ENCODE results near the gene TMEM18. TPM values are rescaled to one million over a fixed set of nuclear protein-coding genes. Genes with fewer than 3 reads are reported as not detected.

The TMEM18 gene
- total RNA-seq, 4 donors from 2014 or later = 10.6 to 32.7 (median 18.8) TPM

- Histone ChIP-seq H3K36me3 (no peaks in the 10 kb centered on the region), H3K27me3 (peaks cover 4% of the 10 kb centered on the region), H3K27ac (no peak overlapping the region), H3K4me1 (no peaks in the 10 kb centered on the region), H3K4me3 (no peak overlapping the region), H3K9me3 (peaks cover 0 to 18% (median 0%) of the 10 kb centered on the region in 3 donors)
- TF ChIP-seq POLR2AphosphoS5 (IDR thresholded peaks at IDR 0.05) = no peak
- TF ChIP-seq POLR2A (IDR thresholded peaks at IDR 0.05) = no peak
- 84 to 93% methylated on average over 5 to 6 of the region's 45 CpGs for WGBS, 2 donors (ENCODE audit: low coverage in 1 of 2)
- ATAC-seq = no peak
Measured at GRCh38 chr2:621303-622099, 55.7 kb downstream of the TMEM18 start.

- 91 to 95% methylated on average over 6 to 15 of the region's 58 CpGs for WGBS, 2 donors (ENCODE audit: low coverage in 1 of 2)
- H3K27me3 ChIP-seq = peaks cover 4% of the 10 kb centered on the region
- no peak for TF ChIP-seq CTCF (IDR thresholded peaks at IDR 0.05)
- TF ChIP-seq POLR2A (IDR thresholded peaks at IDR 0.05) = no peak
- TF ChIP-seq EP300 (IDR thresholded peaks at IDR 0.05) = no peak
- no peak for TF ChIP-seq POLR2AphosphoS5 (IDR thresholded peaks at IDR 0.05)
- peaks cover 0 to 18% (median 0%) of the 10 kb centered on the region in 3 donors for H3K9me3 ChIP-seq
- no peak for ATAC-seq
- no peak overlapping the region for H3K4me3 ChIP-seq
- H3K27ac ChIP-seq = no peak overlapping the region
- no peaks in the 10 kb centered on the region for H3K4me1 ChIP-seq
- no peaks in the 10 kb centered on the region for H3K36me3 ChIP-seq
Measured at GRCh38 chr2:620471-621302, 56.5 kb downstream of the TMEM18 start.

GRCh38 chr2:620004-620403 lies 57.2 kb downstream of the TMEM18 start:
- Histone ChIP-seq H3K27me3 (peaks cover 4% of the 10 kb centered on the region), H3K4me1 (no peaks in the 10 kb centered on the region), H3K4me3 (no peak overlapping the region), H3K27ac (no peak overlapping the region), H3K9me3 (peaks cover 0 to 18% (median 0%) of the 10 kb centered on the region in 3 donors), H3K36me3 (no peaks in the 10 kb centered on the region)
- 82 to 100% methylated on average over 1 to 10 of the region's 14 CpGs for WGBS, 2 donors (ENCODE audit: low coverage in 1 of 2)
- TF ChIP-seq CTCF (IDR thresholded peaks at IDR 0.05) = no peak
- TF ChIP-seq EP300 (IDR thresholded peaks at IDR 0.05) = no peak
- TF ChIP-seq POLR2A (IDR thresholded peaks at IDR 0.05) = no peak
- no peak for TF ChIP-seq POLR2AphosphoS5 (IDR thresholded peaks at IDR 0.05)
- ATAC-seq = no peak

- peaks cover 4% of the 10 kb centered on the region for H3K27me3 ChIP-seq
- H3K4me3 ChIP-seq = no peak overlapping the region
- no peak for ATAC-seq
- H3K36me3 ChIP-seq = no peaks in the 10 kb centered on the region
- TF ChIP-seq POLR2A (IDR thresholded peaks at IDR 0.05) (no peak), CTCF (IDR thresholded peaks at IDR 0.05) (no peak), EP300 (IDR thresholded peaks at IDR 0.05) (no peak), POLR2AphosphoS5 (IDR thresholded peaks at IDR 0.05) (no peak)
- peaks cover 0 to 18% (median 0%) of the 10 kb centered on the region in 3 donors for H3K9me3 ChIP-seq
- no peaks in the 10 kb centered on the region for H3K4me1 ChIP-seq
- no peak overlapping the region for H3K27ac ChIP-seq
- 89 to 100% methylated on average over 1 to 3 of the region's 6 CpGs for WGBS, 2 donors (ENCODE audit: low coverage in 1 of 2)
Measured at GRCh38 chr2:618422-618990, 58.7 kb downstream of the TMEM18 start.

GRCh38 chr2:618005-618404 lies 59.2 kb downstream of the TMEM18 start:
- Histone ChIP-seq H3K9me3 (peaks cover 0 to 18% (median 0%) of the 10 kb centered on the region in 3 donors), H3K4me1 (no peaks in the 10 kb centered on the region), H3K36me3 (no peaks in the 10 kb centered on the region), H3K27ac (no peak overlapping the region), H3K27me3 (peaks cover 4% of the 10 kb centered on the region), H3K4me3 (no peak overlapping the region)
- ATAC-seq = no peak
- 78% methylated on average over 3 of the region's 3 CpGs for WGBS, 2 donors (ENCODE audit: low coverage in 1 of 2)
- TF ChIP-seq POLR2AphosphoS5 (IDR thresholded peaks at IDR 0.05) = no peak
- TF ChIP-seq CTCF (IDR thresholded peaks at IDR 0.05) = no peak
- TF ChIP-seq EP300 (IDR thresholded peaks at IDR 0.05) = no peak
- no peak for TF ChIP-seq POLR2A (IDR thresholded peaks at IDR 0.05)
